Measurements from ENCODE around the gene SLC13A4. TPM values are rescaled to one million over a fixed set of nuclear protein-coding genes. Genes with fewer than 3 reads are reported as not detected.

Gene SLC13A4
- total and polyA plus RNA-seq, 2 of the 4 experiments (the other 2 are of a cell fraction) = 0.10 TPM; not detected in 1

DNA sequence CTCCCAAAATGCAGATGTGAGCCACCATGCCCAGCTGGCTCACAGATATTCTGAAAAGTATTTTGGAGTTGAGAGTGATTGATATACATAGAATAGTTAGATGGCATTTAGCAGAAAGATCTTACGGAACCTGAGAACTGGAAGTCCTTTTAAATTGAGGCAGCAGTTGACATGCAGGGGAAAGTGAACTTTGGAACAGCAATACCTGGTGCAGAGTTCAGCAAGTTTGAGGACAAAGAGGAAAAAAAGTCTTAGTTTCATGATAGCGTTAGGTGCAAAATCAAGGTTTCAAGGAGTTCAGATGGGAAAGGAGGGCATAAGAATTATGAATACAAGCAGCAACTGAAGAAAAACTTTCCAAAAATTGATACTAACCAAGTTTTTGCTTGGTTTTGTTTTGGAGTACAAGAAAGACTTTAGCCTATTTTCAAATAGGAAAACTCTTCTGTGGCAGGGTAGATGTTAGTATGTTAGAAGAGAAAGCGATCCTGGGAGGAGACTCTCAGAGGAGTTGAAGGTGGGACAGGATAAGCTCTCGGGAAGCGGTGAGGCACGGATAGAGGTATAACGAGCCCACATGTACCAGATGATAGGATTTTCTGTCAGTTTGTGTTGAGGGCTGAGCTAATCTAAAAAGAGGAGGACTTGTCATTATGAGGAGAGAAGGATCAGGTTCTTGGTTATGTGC is 93.7 kb downstream of the SLC13A4 start:
- Histone ChIP-seq H3K9me1 (ENCODE audit: insufficient read depth, low read length) (no peaks in the 10 kb centered on the region), H2BK5ac (ENCODE audit: low read depth, low read length, poor library complexity, severe bottlenecking) (no peak overlapping the region), H3K4me2 (ENCODE audit: low read depth, low read length) (no peak overlapping the region), H2AFZ (replicated peaks; ENCODE audit: low read length, poor library complexity) (no peak overlapping the region), H3K27me3 (ENCODE audit: control insufficient read depth, insufficient read depth, low read length) (no peaks in the 10 kb centered on the region), H3K4me3 (ENCODE audit: insufficient read depth, low read depth, low read length) (no peak overlapping the region), H3K79me1 (ENCODE audit: low read depth in 1 of 2, low read length in 2 of 2) (no peaks in the 10 kb centered on the region), H3K18ac (ENCODE audit: low read depth, low read length) (no peak overlapping the region), H3K23ac (ENCODE audit: low read depth, low read length) (no peak overlapping the region), H4K91ac (ENCODE audit: insufficient read depth, low read depth, low read length) (no peak overlapping the region), H2BK20ac (ENCODE audit: low read depth, low read length) (no peak overlapping the region), H4K20me1 (ENCODE audit: insufficient read depth, low read length) (no peaks in the 10 kb centered on the region), H3K56ac (ENCODE audit: extremely low read depth, insufficient read depth, low read length) (no peak overlapping the region), H2BK15ac (ENCODE audit: low read depth, low read length) (no peak overlapping the region), H3K4me1 (ENCODE audit: control insufficient read depth, insufficient read depth, low read length) (peaks cover 2% of the 10 kb centered on the region; the same call in 1 of the 2 replicates), H3K14ac (replicated peaks; ENCODE audit: low read depth, low read length) (no peak overlapping the region), H3K27ac (ENCODE audit: insufficient read depth, low read length) (no peak overlapping the region), H3K4ac (ENCODE audit: low read depth, low read length) (no peak overlapping the region), H2AK5ac (ENCODE audit: low read depth, low read length) (no peak overlapping the region), H2BK120ac (ENCODE audit: low read depth, low read length) (no peak overlapping the region), H4K8ac (ENCODE audit: low read depth in 2 of 2, low read length in 2 of 2) (no peak overlapping the region), H3K9me3 (ENCODE audit: control insufficient read depth, insufficient read depth, low read length) (no peaks in the 10 kb centered on the region), H2AK9ac (replicated peaks; ENCODE audit: low read depth, low read length, poor library complexity) (no peak overlapping the region), H3K36me3 (ENCODE audit: control insufficient read depth, insufficient read depth, low read length) (peaks cover 9% of the 10 kb centered on the region), H3K9ac (ENCODE audit: low read depth, low read length) (no peak overlapping the region), H4K5ac (ENCODE audit: low read depth, low read length) (no peak overlapping the region)
- no peak for TF ChIP-seq CEBPB (IDR thresholded peaks at IDR 0.05; ENCODE audit: low read depth, low read length)
- TF ChIP-seq MXI1 (IDR thresholded peaks at IDR 0.05; ENCODE audit: borderline replicate concordance, low read depth, low read length) = no peak
- TF ChIP-seq RFX5 (IDR thresholded peaks at IDR 0.05; ENCODE audit: low read depth, low read length) = no peak
- TF ChIP-seq BHLHE40 (IDR thresholded peaks at IDR 0.05; ENCODE audit: low read depth, low read length) = no peak
- TF ChIP-seq POLR2A (IDR thresholded peaks at IDR 0.05; ENCODE audit: low read depth, low read length) = no peak
- TF ChIP-seq NFE2L2 (IDR thresholded peaks at IDR 0.05; ENCODE audit: low read depth, low read length) = no peak
- TF ChIP-seq CHD1 (IDR thresholded peaks at IDR 0.05; ENCODE audit: low read depth, low read length) = no peak
- TF ChIP-seq MAFK (IDR thresholded peaks at IDR 0.05; ENCODE audit: low read depth, low read length) = no peak
- TF ChIP-seq FOS (IDR thresholded peaks at IDR 0.05; ENCODE audit: low read depth, low read length) = no peak
- ATAC-seq (ENCODE audit: low read depth) = no peak
- in situ Hi-C loops (cut with MboI; ENCODE audit: low sequenced_read_pairs) (no loop called here), intact Hi-C loops (cut with micrococcal nuclease) (no loop called here), dilution Hi-C loops (cut with HindIII; ENCODE audit: low sequenced_read_pairs, unreplicated experiment) (no loop called here)
- DNase-seq = no peak
- ChIA-PET POLR2A (ENCODE audit: unreplicated experiment) (no interaction called here), CTCF (interaction anchor here (0.6 kb wide), 1 partner anchor 178 kb away, joined by 6 read pairs; no protein-coding TSS in a partner anchor)
- BruUV-seq (replicated peaks) = no TSS peak
- WGBS, 2 experiments (ENCODE audit: extremely low coverage in 2 of 2, insufficient read length in 1 of 2) = 97% methylated on average over 6 of the region's 7 CpGs; no CpG with 5 or more reads in 1 of the 2 experiments

Small RNA genes lying within 50 kb of the gene (microRNA-seq; reads per million reads assigned to microRNA genes)
- gene RNU6-1154P (ENCODE audit: insufficient read depth, insufficient read length) = not detected

Small RNA genes lying within 50 kb of the gene (small RNA-seq; reads per million reads assigned to genes)
- 0 to 0.60 (median 0.16) reads per million in 5 experiments for gene RNU6-1154P

Other genes starting within 250 kb of the SLC13A4 start
- 8.1 and 10.0 TPM in 2 replicates for gene CNOT4, start 218.1 kb downstream of the SLC13A4 start, total RNA-seq (2012; rRNA removed)
- gene CNOT4, start 218.1 kb downstream of the SLC13A4 start, polyA plus RNA-seq (2012; rRNA removed) = 7.0 and 7.3 TPM in 2 replicates
- gene NUP205, start 170.3 kb downstream of the SLC13A4 start, total RNA-seq (2012; rRNA removed) = 81.7 and 84.6 TPM in 2 replicates
- gene NUP205, start 170.3 kb downstream of the SLC13A4 start, polyA plus RNA-seq (2012; rRNA removed) = 27.5 and 29.5 TPM in 2 replicates
- gene STMP1, start 65.7 kb downstream of the SLC13A4 start, total RNA-seq (2012; rRNA removed) = 6.1 and 11.9 TPM in 2 replicates
- gene STMP1, start 65.7 kb downstream of the SLC13A4 start, polyA plus RNA-seq (2012; rRNA removed) = 22.5 and 28.3 TPM in 2 replicates
- gene FAM180A, start 20.6 kb upstream of the SLC13A4 start, total RNA-seq (2012; rRNA removed) = 1.3 and 1.4 TPM in 2 replicates
- gene FAM180A, start 20.6 kb upstream of the SLC13A4 start, polyA plus RNA-seq (2012; rRNA removed) = 2.0 and 2.2 TPM in 2 replicates
- 58.8 and 107 TPM in 2 replicates for gene MTPN, start 249.2 kb upstream of the SLC13A4 start, total RNA-seq (2012; rRNA removed)
- gene MTPN, start 249.2 kb upstream of the SLC13A4 start, polyA plus RNA-seq (2012; rRNA removed) = 89.6 and 94.4 TPM in 2 replicates

Data from IMR-90 (cell line).